ENCODE measurements around the gene BAHCC1. TPM values are rescaled to one million over a fixed set of nuclear protein-coding genes. Genes with fewer than 3 reads are reported as not detected.

Gene BAHCC1
- total and polyA plus RNA-seq, 2 of the 8 experiments (the other 6 are each of a cell fraction or from before 2014, with no cell fraction given) = 0.26 to 0.58 TPM

DNA sequence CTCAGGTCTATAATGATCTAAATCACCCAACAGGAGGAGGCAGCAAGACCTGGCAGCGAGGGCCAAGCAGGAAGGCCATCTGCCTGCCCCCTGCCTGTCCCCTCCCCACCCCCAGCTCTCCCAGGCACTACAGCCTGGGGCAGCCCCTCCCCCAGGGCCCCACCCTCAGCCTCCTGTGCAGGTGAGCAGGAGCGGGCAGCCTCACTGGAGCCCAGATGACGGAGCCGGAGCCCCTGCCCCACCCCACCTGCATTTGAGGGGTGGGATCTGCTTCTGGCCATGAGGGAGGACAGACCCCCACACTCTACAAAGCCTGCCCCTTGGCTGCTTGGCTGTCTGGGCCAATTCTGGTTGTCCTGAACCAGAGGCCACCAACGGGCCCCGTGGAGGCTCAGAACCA lies 12.4 kb upstream of the BAHCC1 start (continued):
- TF ChIP-seq, protein P1, sequence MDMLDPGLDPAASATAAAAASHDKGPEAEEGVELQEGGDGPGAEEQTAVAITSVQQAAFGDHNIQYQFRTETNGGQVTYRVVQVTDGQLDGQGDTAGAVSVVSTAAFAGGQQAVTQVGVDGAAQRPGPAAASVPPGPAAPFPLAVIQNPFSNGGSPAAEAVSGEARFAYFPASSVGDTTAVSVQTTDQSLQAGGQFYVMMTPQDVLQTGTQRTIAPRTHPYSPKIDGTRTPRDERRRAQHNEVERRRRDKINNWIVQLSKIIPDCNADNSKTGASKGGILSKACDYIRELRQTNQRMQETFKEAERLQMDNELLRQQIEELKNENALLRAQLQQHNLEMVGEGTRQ (IDR thresholded peaks at IDR 0.05; ENCODE audit: low read length) = no peak
- TF ChIP-seq, protein P2, sequence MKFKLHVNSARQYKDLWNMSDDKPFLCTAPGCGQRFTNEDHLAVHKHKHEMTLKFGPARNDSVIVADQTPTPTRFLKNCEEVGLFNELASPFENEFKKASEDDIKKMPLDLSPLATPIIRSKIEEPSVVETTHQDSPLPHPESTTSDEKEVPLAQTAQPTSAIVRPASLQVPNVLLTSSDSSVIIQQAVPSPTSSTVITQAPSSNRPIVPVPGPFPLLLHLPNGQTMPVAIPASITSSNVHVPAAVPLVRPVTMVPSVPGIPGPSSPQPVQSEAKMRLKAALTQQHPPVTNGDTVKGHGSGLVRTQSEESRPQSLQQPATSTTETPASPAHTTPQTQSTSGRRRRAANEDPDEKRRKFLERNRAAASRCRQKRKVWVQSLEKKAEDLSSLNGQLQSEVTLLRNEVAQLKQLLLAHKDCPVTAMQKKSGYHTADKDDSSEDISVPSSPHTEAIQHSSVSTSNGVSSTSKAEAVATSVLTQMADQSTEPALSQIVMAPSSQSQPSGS (IDR thresholded peaks at IDR 0.05; ENCODE audit: low read length) = no peak
- TF ChIP-seq CTBP2 (IDR thresholded peaks at IDR 0.05; ENCODE audit: borderline replicate concordance, insufficient read depth, insufficient read length, low read length) (no peak), ZNF274 (IDR thresholded peaks at IDR 0.05; ENCODE audit: borderline replicate concordance, extremely low read depth, low read length) (no peak), SP1 (IDR thresholded peaks at IDR 0.05; ENCODE audit: low read depth, low read length) (no peak)

Measured in H1 (cell line).